ENCODE results near the gene FBN1. TPM values are rescaled to one million over a fixed set of nuclear protein-coding genes. Genes with fewer than 3 reads are reported as not detected.

Gene FBN1
- total RNA-seq, 4 donors from 2014 or later: 13.0 to 28.0 (median 20.9) TPM

DNA sequence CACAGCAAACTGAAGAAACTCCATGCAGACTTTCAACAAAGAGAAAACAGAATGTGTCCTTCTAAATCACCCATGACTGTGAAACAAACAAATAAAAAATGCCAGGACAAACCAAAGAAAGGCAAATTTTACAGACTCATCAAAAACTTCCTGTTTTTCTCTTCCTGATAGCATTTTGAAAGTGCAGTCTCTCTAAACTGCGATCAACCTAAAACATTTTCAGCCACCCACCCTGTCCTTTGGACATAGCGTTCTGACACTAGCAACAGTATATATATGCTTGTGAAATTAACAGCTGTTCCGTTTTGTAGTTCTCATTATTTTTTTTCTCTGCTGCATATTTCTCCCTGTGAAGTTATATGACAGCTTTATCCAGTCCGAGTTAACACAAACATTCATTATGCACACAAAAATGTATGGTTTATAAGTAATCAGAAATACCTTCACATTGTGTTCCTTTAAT lies 151.7 kb downstream of the FBN1 start:
- Histone ChIP-seq H3K27ac (peak overlapping the region in 2 of 4 donors; percentile 4 to 19), H3K27me3 (no peaks in the 10 kb centered on the region), H3K4me1 (no peaks in the 10 kb centered on the region), H3K4me3 (no peak overlapping the region), H3K36me3 (no peaks in the 10 kb centered on the region), H3K9me3 (no peaks in the 10 kb centered on the region)
- in situ Hi-C loops (cut with MboI; ENCODE audit: low sequenced_read_pairs in 4 of 4) (no loop called here), intact Hi-C loops (cut with DNase I; ENCODE audit: low total_unique reads) (no loop called here)
- ATAC-seq (peak in 1 of 2 donors; percentile 24), DNase-seq (no peak)
- TF ChIP-seq, protein P1, sequence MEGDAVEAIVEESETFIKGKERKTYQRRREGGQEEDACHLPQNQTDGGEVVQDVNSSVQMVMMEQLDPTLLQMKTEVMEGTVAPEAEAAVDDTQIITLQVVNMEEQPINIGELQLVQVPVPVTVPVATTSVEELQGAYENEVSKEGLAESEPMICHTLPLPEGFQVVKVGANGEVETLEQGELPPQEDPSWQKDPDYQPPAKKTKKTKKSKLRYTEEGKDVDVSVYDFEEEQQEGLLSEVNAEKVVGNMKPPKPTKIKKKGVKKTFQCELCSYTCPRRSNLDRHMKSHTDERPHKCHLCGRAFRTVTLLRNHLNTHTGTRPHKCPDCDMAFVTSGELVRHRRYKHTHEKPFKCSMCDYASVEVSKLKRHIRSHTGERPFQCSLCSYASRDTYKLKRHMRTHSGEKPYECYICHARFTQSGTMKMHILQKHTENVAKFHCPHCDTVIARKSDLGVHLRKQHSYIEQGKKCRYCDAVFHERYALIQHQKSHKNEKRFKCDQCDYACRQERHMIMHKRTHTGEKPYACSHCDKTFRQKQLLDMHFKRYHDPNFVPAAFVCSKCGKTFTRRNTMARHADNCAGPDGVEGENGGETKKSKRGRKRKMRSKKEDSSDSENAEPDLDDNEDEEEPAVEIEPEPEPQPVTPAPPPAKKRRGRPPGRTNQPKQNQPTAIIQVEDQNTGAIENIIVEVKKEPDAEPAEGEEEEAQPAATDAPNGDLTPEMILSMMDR (IDR thresholded peaks at IDR 0.05 in 4 of 5, conservative IDR thresholded peaks at IDR 0.05 in 1 of 5): no peak
- no peak for TF ChIP-seq POLR2A (IDR thresholded peaks at IDR 0.05)

DNA sequence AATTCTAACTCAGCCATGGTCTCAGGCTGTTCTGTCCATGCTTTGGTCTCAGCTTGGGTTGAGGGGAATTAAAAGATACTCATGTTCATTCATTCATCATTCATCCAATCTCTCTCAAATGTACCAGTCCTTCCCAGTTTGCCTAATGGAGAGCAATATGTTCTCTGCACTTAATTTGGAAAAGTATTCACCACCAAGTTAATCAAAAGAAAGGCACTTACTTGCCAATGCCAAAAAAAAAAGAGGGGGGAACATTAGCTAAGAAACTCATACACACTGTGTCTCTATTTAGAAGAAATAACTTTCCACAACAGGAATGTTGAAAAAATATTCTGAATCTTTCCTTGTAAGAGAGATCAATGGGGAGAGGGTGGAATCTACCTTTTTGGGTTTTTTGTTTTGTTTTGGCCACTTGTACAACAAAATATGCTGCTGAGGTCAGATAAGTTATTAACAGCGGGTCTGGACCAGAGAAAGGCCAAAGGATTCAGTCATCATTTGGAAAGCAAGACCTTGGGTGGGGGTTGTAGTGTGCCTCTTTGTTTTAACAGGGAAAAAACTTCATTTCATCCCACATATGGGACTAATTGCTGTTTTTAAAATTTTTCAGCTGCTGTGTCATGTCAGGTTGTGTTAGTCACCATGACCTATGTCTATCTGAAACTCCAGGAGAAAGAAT lies 152.3 kb downstream of the FBN1 start:
- H3K36me3 ChIP-seq: no peaks in the 10 kb centered on the region
- no peaks in the 10 kb centered on the region for H3K27me3 ChIP-seq
- H3K9me3 ChIP-seq: no peaks in the 10 kb centered on the region
- peak overlapping the region in 2 of 4 donors; percentile 6 to 19 for H3K27ac ChIP-seq
- DNase-seq (no peak), ATAC-seq (peak; percentile 58 to 71)
- no peaks in the 10 kb centered on the region for H3K4me1 ChIP-seq
- H3K4me3 ChIP-seq: no peak overlapping the region
- intact Hi-C loops (cut with DNase I; ENCODE audit: low total_unique reads): no loop called here
- TF ChIP-seq POLR2A (IDR thresholded peaks at IDR 0.05): no peak
- TF ChIP-seq, protein P1 (IDR thresholded peaks at IDR 0.05 in 4 of 5, conservative IDR thresholded peaks at IDR 0.05 in 1 of 5): no peak
- in situ Hi-C loops (cut with MboI; ENCODE audit: low sequenced_read_pairs in 4 of 4): no loop called here

DNA sequence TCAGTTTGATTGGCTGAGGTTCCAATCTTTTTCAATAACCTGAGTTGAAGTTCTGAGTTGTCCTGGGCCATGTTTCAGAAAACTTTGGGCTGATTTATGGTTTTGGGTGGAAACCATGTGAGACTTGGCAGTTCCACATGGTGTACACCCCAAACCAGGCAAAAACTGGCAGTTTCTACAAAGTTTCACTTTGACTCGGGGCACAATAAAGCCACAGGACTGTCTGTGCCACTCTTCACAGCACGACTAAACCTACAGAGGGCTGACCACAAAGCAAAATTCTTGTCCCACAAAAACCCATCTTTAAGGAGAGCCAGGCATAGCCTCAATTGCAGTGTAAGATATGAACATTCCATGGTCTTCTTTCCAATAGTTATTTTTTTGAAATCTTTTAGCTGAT lies 159.3 kb downstream of the FBN1 start:
- intact Hi-C loops (cut with DNase I; ENCODE audit: low total_unique reads) (no loop called here), in situ Hi-C loops (cut with MboI; ENCODE audit: low sequenced_read_pairs in 4 of 4) (no loop called here)
- H3K9me3 ChIP-seq: no peaks in the 10 kb centered on the region
- H3K27me3 ChIP-seq: no peaks in the 10 kb centered on the region
- H3K4me1 ChIP-seq: no peaks in the 10 kb centered on the region
- no peak overlapping the region for H3K27ac ChIP-seq
- H3K4me3 ChIP-seq: no peak overlapping the region
- no peak for DNase-seq
- ATAC-seq: no peak
- H3K36me3 ChIP-seq: no peaks in the 10 kb centered on the region
- no peak for TF ChIP-seq POLR2A (IDR thresholded peaks at IDR 0.05)
- TF ChIP-seq, protein P1 (IDR thresholded peaks at IDR 0.05 in 4 of 5, conservative IDR thresholded peaks at IDR 0.05 in 1 of 5): no peak

DNA sequence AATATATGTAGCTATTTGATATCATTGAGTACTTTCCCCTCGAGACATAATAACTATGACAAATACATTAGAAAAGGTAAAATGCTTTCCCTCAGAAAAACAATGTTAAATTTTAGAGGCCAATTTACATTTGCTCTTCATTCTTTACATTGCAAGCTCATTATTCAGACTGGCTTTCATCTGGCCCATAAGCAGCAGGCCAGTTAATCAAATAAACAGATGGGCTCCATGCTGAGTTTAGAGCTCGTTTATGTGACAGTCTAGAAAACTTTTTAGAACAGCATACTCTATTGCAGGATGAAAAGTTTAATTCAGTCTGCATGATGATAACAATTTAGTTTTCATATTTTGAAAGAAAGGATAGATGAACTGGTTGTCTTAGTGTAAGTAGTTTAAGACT lies 163.7 kb downstream of the FBN1 start:
- H3K9me3 ChIP-seq: no peaks in the 10 kb centered on the region
- intact Hi-C loops (cut with DNase I; ENCODE audit: low total_unique reads): no loop called here
- H3K4me3 ChIP-seq: no peak overlapping the region
- no peak overlapping the region for H3K27ac ChIP-seq
- no peaks in the 10 kb centered on the region for H3K36me3 ChIP-seq
- DNase-seq (no peak), ATAC-seq (no peak)
- in situ Hi-C loops (cut with MboI; ENCODE audit: low sequenced_read_pairs in 4 of 4): no loop called here
- TF ChIP-seq, protein P1 (IDR thresholded peaks at IDR 0.05 in 4 of 5, conservative IDR thresholded peaks at IDR 0.05 in 1 of 5): no peak
- no peak for TF ChIP-seq POLR2A (IDR thresholded peaks at IDR 0.05)
- no peaks in the 10 kb centered on the region for H3K27me3 ChIP-seq
- no peaks in the 10 kb centered on the region for H3K4me1 ChIP-seq

All from gastrocnemius medialis (tissue), 4 donors.